Measurements from ENCODE around the gene STK32A.

GRCh38 chr5:147349241-147349640 is 114.4 kb downstream of the STK32A start:
- TF ChIP-seq, protein P1, sequence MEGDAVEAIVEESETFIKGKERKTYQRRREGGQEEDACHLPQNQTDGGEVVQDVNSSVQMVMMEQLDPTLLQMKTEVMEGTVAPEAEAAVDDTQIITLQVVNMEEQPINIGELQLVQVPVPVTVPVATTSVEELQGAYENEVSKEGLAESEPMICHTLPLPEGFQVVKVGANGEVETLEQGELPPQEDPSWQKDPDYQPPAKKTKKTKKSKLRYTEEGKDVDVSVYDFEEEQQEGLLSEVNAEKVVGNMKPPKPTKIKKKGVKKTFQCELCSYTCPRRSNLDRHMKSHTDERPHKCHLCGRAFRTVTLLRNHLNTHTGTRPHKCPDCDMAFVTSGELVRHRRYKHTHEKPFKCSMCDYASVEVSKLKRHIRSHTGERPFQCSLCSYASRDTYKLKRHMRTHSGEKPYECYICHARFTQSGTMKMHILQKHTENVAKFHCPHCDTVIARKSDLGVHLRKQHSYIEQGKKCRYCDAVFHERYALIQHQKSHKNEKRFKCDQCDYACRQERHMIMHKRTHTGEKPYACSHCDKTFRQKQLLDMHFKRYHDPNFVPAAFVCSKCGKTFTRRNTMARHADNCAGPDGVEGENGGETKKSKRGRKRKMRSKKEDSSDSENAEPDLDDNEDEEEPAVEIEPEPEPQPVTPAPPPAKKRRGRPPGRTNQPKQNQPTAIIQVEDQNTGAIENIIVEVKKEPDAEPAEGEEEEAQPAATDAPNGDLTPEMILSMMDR (IDR thresholded peaks at IDR 0.05; ENCODE audit: low read length), result no peak
- no peak for TF ChIP-seq EZH2 (IDR thresholded peaks at IDR 0.05; ENCODE audit: borderline replicate concordance, low read length)
